HL-60 (cell line): ENCODE data around the gene S100A13.

ENCODE experiments used
- CTCF ChIP-seq: IDR thresholded peaks from one replicate; pipeline ENCODE4 v1.5.1; 2011; ENCODE audit warnings: low read length, control low read depth, inconsistent platforms; ENCODE audit not compliant: insufficient read depth
- POLR2AphosphoS5 ChIP-seq: IDR thresholded peaks from 2 replicates; pipeline ENCODE4 v1.6.1; 2012; ENCODE audit warnings: low read depth

GRCh38 chr1:153670257-153670858 is 43.1 kb upstream of the S100A13 start:
- no peak for TF ChIP-seq CTCF
- TF ChIP-seq POLR2AphosphoS5: no peak
